GM10266 (cell line): ENCODE data around the gene FAXDC2.

Experiments used
- DNase-seq: peaks from one replicate; pipeline ENCODE4 v3.0.0; 2012; ENCODE audit errors: extremely low spot score
- CTCF ChIP-seq: IDR thresholded peaks from 2 replicates; pipeline ENCODE4 v1.5.1; 2012; ENCODE audit warnings: mild to moderate bottlenecking, low read depth; ENCODE audit not compliant: control insufficient read depth, insufficient read depth; ENCODE audit errors: missing control alignments

The FAXDC2 gene

GRCh38 chr5:154850255-154851062 lies at the start of gene FAXDC2:
FAXDC2 (minus strand) TSS chr5:154850603; CDS start chr5:154838178, 12,425 bp downstream.
- TF ChIP-seq CTCF = no peak
- no peak for DNase-seq

- no peak for TF ChIP-seq CTCF
- no peak for DNase-seq
Measured at GRCh38 chr5:154900066-154900465, 49.7 kb upstream of the FAXDC2 start.

- DNase-seq = no peak
- TF ChIP-seq CTCF = no peak
Measured at GRCh38 chr5:154899151-154899816, 48.9 kb upstream of the FAXDC2 start.

GRCh38 chr5:154898210-154898609 lies 47.8 kb upstream of the FAXDC2 start:
- no peak for TF ChIP-seq CTCF
- DNase-seq = no peak

- no peak for DNase-seq
- TF ChIP-seq CTCF = no peak
Measured at GRCh38 chr5:154896562-154897165, 46.3 kb upstream of the FAXDC2 start.

GRCh38 chr5:154895606-154896561 lies 45.5 kb upstream of the FAXDC2 start:
- DNase-seq = no peak
- TF ChIP-seq CTCF = no peak
